Measurements from ENCODE around the gene PRELID2.

DNA sequence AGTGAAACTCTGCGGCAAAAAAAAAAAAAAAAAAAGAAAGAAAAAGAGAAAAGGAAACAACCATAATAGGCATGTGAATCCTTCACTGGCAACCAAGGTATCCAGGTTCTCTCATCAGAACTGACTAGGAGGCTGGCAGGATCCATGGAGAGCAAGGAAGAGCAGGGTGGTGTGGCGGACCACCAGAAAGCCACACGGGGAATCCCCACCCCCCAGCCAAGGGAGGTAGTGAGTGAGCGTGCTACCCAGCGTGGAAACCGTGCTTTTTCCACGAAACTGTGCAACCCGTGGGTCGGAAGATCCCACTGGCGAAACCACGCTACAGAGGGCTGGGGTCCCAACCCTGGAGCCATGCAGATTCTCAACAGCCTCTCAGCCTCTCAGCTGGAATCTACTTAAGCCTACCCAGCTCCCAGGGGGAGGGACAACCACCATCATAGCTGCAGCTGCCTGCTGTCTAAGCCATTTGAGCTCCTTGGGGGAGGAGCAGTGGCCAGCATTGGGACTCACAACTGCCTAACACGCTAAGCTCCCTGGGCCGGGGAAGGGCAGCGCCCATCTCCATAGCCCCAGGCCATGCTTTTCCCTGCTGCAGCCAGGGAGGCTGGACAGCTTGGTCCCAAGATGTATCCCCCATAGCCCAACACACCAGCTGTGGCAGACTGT is 91.6 kb downstream of the PRELID2 start:
- TF ChIP-seq, protein P1, sequence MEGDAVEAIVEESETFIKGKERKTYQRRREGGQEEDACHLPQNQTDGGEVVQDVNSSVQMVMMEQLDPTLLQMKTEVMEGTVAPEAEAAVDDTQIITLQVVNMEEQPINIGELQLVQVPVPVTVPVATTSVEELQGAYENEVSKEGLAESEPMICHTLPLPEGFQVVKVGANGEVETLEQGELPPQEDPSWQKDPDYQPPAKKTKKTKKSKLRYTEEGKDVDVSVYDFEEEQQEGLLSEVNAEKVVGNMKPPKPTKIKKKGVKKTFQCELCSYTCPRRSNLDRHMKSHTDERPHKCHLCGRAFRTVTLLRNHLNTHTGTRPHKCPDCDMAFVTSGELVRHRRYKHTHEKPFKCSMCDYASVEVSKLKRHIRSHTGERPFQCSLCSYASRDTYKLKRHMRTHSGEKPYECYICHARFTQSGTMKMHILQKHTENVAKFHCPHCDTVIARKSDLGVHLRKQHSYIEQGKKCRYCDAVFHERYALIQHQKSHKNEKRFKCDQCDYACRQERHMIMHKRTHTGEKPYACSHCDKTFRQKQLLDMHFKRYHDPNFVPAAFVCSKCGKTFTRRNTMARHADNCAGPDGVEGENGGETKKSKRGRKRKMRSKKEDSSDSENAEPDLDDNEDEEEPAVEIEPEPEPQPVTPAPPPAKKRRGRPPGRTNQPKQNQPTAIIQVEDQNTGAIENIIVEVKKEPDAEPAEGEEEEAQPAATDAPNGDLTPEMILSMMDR (conservative IDR thresholded peaks at IDR 0.05), result no peak
- TF ChIP-seq EZH2 (IDR thresholded peaks at IDR 0.05; ENCODE audit: low read depth), result no peak

Data from PC-9 (cell line).